ENCODE data around the gene SLC45A1.

GRCh38 chr1:8343464-8344001, 25.6 kb downstream of the SLC45A1 start:
- TF ChIP-seq CTCF (IDR thresholded peaks at IDR 0.05) (no peak), EP300 (IDR thresholded peaks at IDR 0.05) (peak; percentile 53)

All from gastroesophageal sphincter (tissue), 3 donors.